A172 (cell line): ENCODE measurements around the gene GRID1. TPM values are rescaled to one million over a fixed set of nuclear protein-coding genes. Genes with fewer than 3 reads are reported as not detected.

Experiments
- DNase-seq: peaks from one replicate; pipeline ENCODE4 v3.0.0-alpha.2; 2015; ENCODE audit warnings: low spot score
- total RNA-seq: library from RNA; depleted of rRNA; stranded (reverse); fragments of >200 nt; shearing (Covaris generic); gene quantifications from 2 replicates; pipeline ENCODE4 v1.2.3, GENCODE V29; 2014

GRID1 gene
- total RNA-seq, 1 experiment from 2014 or later, result 4.9 TPM

- DNase-seq, result peak; percentile 29
These were observed 153.4 kb downstream of the GRID1 start for GRCh38 chr10:86213148-86213547.

GRCh38 chr10:86212391-86212700 lies 154.2 kb downstream of the GRID1 start:
- no peak for DNase-seq

- no peak for DNase-seq
These were observed 154.8 kb downstream of the GRID1 start for GRCh38 chr10:86211691-86212390.

GRCh38 chr10:86210416-86210815 lies 156.2 kb downstream of the GRID1 start:
- DNase-seq, result no peak

GRCh38 chr10:86209726-86210125 lies 156.9 kb downstream of the GRID1 start:
- no peak for DNase-seq

- no peak for DNase-seq
These were observed 159.4 kb downstream of the GRID1 start for GRCh38 chr10:86207226-86207625.

GRCh38 chr10:86206240-86206579 lies 160.4 kb downstream of the GRID1 start:
- no peak for DNase-seq

- DNase-seq, result no peak
These were observed 161.0 kb downstream of the GRID1 start for GRCh38 chr10:86205306-86206239.

GRCh38 chr10:86204421-86205305 lies 161.9 kb downstream of the GRID1 start:
- no peak for DNase-seq

- peak; percentile 39 for DNase-seq
These were observed 163.3 kb downstream of the GRID1 start for GRCh38 chr10:86203162-86203905.

GRCh38 chr10:86202226-86202735 lies 164.3 kb downstream of the GRID1 start:
- no peak for DNase-seq

- no peak for DNase-seq
These were observed 165.7 kb downstream of the GRID1 start for GRCh38 chr10:86200867-86201266.

GRCh38 chr10:86200269-86200668 lies 166.3 kb downstream of the GRID1 start:
- no peak for DNase-seq

GRCh38 chr10:86199041-86199440 lies 167.6 kb downstream of the GRID1 start:
- no peak for DNase-seq

GRCh38 chr10:86198271-86198670 lies 168.3 kb downstream of the GRID1 start:
- DNase-seq, result no peak

GRCh38 chr10:86197166-86197790 lies 169.3 kb downstream of the GRID1 start:
- no peak for DNase-seq

GRCh38 chr10:86195521-86196157 lies 171.0 kb downstream of the GRID1 start:
- DNase-seq, result no peak

- DNase-seq, result no peak
These were observed 171.9 kb downstream of the GRID1 start for GRCh38 chr10:86194684-86195083.

- no peak for DNase-seq
These were observed 172.8 kb downstream of the GRID1 start for GRCh38 chr10:86193841-86194240.

- no peak for DNase-seq
These were observed 173.9 kb downstream of the GRID1 start for GRCh38 chr10:86192691-86193090.
